T-helper 2 cell treated with Interferon-gamma antibody and Interleukin-4, amounts not matched to agents 5 μg/mL and 100 μg/mL, for 36 hours (primary cell): Measurements from ENCODE around the gene TSHZ2.

Source experiments
- DNase-seq: peaks from one replicate; pipeline ENCODE4 v3.0.0; 2021; ENCODE audit warnings: low spot score
- H3K27ac Mint-ChIP-seq: one replicate; pipeline ENCODE4 v1.8.0; 2021; ENCODE audit warnings: mild to moderate bottlenecking, mixed read lengths
- H3K27me3 Mint-ChIP-seq: one replicate; pipeline ENCODE4 v1.8.0; 2021; ENCODE audit warnings: low read depth, mixed read lengths
- H3K36me3 Mint-ChIP-seq: one replicate; pipeline ENCODE4 v1.8.0; 2021; ENCODE audit warnings: low read depth, mixed read lengths
- H3K4me1 Mint-ChIP-seq: one replicate; pipeline ENCODE4 v1.8.0; 2021; ENCODE audit warnings: low read depth, mixed read lengths
- H3K4me3 Mint-ChIP-seq: one replicate; pipeline ENCODE4 v1.8.0; 2022; ENCODE audit warnings: mild to moderate bottlenecking, moderate library complexity, mixed read lengths
- H3K9me3 Mint-ChIP-seq: one replicate; pipeline ENCODE4 v1.8.0; 2021; ENCODE audit warnings: mixed read lengths

Gene TSHZ2

GRCh38 chr20:52974179-52974594 is 2.0 kb downstream of the TSHZ2 start:
- Mint-ChIP-seq H3K4me1 (peaks cover 32% of the 10 kb centered on the region), H3K9me3 (no peaks in the 10 kb centered on the region), H3K36me3 (peaks cover 2% of the 10 kb centered on the region), H3K4me3 (peak overlapping the region; percentile 98), H3K27ac (peak overlapping the region; percentile 86), H3K27me3 (peaks cover 22% of the 10 kb centered on the region)
- peak; percentile 44 for DNase-seq

DNA sequence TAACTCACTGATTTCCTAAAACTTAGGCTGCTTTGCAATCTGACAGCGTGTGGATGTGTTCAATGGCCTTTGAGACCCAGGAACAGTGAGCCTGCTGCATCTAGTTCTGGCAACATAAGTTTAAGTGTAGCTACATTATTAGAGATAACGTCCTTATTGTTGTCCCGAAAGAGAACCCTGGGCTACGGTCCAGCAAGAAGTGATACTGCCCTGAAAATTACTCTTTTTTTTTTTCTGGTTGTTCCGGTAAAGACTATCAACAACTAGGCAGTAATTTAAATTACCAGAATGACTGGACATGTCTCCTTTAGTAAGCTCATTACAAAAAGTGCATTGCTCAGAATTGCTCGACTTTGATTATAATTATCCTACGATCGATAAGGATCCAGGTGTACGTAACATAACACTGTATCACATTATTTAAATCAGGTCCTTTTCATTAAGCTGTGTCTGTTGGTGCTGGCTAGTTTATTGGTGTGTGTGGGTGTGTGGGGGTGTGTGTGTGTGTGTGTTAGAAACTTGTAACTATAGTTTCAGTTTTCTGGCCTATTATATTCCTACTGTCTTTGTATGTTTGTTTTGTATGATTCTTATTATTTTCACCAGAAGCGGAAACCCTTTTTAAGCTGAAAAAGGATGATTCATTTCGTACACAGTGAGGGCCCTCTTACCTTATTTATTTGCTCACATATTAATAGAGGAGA is 3.0 kb downstream of the TSHZ2 start:
- Mint-ChIP-seq H3K36me3 (peaks cover 2% of the 10 kb centered on the region), H3K27me3 (peaks cover 18% of the 10 kb centered on the region), H3K4me3 (peak overlapping the region; percentile 98), H3K4me1 (peaks cover 39% of the 10 kb centered on the region), H3K27ac (peak overlapping the region; percentile 86), H3K9me3 (no peaks in the 10 kb centered on the region)
- no peak for DNase-seq

DNA sequence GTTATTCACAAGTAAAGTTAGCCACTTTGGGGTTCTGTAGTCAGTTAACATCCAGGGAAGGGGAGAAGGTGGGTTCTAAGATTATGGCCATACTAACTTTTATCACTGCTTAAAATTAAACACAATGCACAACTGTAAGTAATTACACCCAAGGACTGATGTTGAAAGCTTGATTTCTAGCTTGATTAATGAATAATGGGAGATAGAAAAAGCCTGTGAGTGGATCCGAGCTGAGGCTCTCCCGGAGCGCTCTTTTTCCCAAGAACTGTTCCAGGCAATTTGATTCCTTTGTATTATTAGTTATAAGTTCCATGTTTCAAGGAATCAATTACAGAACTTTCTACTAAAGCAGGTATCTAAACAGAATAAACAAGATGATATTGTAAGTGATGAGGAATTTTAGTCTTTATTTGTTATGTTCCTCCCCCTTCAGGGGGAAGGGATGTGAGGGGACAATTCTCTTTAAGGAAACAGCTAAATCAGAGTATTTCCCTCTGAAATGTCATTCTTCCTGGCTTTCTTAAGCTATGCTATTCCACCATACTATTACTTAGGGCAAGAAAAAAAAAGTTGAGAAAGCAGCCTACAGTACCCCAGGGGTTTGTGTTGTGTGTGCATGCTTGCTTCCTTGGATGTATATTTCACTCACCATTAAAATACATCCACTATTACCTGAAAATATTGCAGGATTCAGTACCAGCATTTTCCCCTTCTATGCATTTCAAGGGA is 3.8 kb downstream of the TSHZ2 start:
- H3K27ac Mint-ChIP-seq = peak overlapping the region; percentile 86

GRCh38 chr20:52978851-52979250 is 6.7 kb downstream of the TSHZ2 start:
- DNase-seq = no peak
- Mint-ChIP-seq H3K4me3 (peak overlapping the region; percentile 21), H3K36me3 (no peaks in the 10 kb centered on the region), H3K27ac (no peak overlapping the region), H3K4me1 (peaks cover 34% of the 10 kb centered on the region), H3K27me3 (no peaks in the 10 kb centered on the region), H3K9me3 (no peaks in the 10 kb centered on the region)

More for the DNA sequence above, 3.8 kb downstream of the TSHZ2 start:
- H3K36me3 Mint-ChIP-seq = peaks cover 2% of the 10 kb centered on the region
- no peaks in the 10 kb centered on the region for H3K9me3 Mint-ChIP-seq
- peaks cover 39% of the 10 kb centered on the region for H3K4me1 Mint-ChIP-seq
- no peak for DNase-seq
- peak overlapping the region; percentile 98 for H3K4me3 Mint-ChIP-seq
- H3K27me3 Mint-ChIP-seq = peaks cover 17% of the 10 kb centered on the region

- Mint-ChIP-seq H3K27ac (no peak overlapping the region), H3K36me3 (no peaks in the 10 kb centered on the region), H3K27me3 (no peaks in the 10 kb centered on the region), H3K4me1 (peaks cover 25% of the 10 kb centered on the region), H3K4me3 (no peak overlapping the region), H3K9me3 (no peaks in the 10 kb centered on the region)
- no peak for DNase-seq
Measured at GRCh38 chr20:52981051-52981450, 8.9 kb downstream of the TSHZ2 start.

DNA sequence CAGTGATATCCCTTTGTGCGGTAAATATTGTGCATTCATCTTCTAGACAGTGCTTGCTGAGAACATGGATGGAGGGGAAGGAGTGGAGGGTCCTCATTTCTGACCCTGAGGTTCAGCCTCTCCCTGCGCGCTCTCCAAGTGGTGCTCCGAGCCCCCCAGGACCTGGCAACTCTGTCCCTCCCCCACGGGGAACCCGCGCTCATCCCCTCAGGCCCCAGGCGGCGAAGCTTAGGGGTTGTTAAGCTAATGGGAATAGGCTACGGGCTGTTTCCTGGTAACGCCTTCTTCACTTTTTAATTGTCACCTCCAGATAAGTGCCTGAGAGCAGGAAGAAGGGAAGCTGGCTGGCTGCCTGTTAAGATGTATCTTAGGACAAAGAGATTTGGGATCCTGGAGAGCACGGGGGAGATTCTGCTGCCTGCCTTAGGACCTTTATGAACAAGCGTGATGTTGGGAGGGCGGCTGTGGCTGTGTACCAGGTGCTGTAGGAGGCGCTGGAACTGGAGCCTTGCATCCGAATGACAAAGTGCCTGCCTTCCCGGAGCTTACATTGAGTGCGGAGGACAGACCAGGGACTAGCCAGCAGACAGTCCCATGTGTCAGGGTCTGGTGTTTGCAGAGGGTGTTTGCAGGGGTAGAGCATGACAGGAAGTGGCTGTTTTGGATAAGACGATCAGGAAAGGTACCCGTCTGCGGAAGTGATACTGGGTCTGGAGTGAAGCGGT is 11.7 kb downstream of the TSHZ2 start:
- DNase-seq = no peak
- Mint-ChIP-seq H3K27me3 (no peaks in the 10 kb centered on the region), H3K36me3 (no peaks in the 10 kb centered on the region), H3K4me1 (peaks cover 14% of the 10 kb centered on the region), H3K9me3 (no peaks in the 10 kb centered on the region), H3K27ac (peak overlapping the region; percentile 66), H3K4me3 (peak overlapping the region; percentile 65)

GRCh38 chr20:52984451-52984810 is 12.3 kb downstream of the TSHZ2 start:
- Mint-ChIP-seq H3K36me3 (no peaks in the 10 kb centered on the region), H3K27ac (peak overlapping the region; percentile 66), H3K4me1 (peaks cover 10% of the 10 kb centered on the region), H3K4me3 (peak overlapping the region; percentile 65), H3K9me3 (no peaks in the 10 kb centered on the region), H3K27me3 (no peaks in the 10 kb centered on the region)
- no peak for DNase-seq

- Mint-ChIP-seq H3K27ac (no peak overlapping the region), H3K9me3 (no peaks in the 10 kb centered on the region), H3K36me3 (no peaks in the 10 kb centered on the region), H3K27me3 (no peaks in the 10 kb centered on the region), H3K4me3 (no peak overlapping the region), H3K4me1 (peaks cover 5% of the 10 kb centered on the region)
- no peak for DNase-seq
Measured at GRCh38 chr20:52985687-52986086, 13.5 kb downstream of the TSHZ2 start.

DNA sequence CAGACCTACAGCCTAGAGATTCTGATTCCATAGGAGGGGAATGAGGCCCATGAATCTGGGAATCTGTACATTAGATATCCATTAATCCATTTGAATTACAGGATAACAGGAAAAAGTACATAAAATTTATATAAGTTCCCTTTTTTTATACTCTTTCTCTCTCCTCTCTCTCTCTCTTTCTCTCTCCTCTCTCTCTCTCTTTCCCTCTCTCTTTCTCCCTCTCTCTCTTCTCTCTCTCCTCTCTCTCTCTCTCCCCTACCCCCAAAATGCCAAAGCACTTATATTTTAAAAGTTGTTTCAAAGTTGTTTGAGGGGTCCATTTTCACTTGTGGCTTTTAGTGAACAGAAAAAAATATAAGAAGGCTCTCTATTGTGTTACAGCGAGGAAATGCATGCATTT is 15.1 kb downstream of the TSHZ2 start:
- Mint-ChIP-seq H3K36me3 (no peaks in the 10 kb centered on the region), H3K4me1 (peaks cover 5% of the 10 kb centered on the region), H3K27me3 (no peaks in the 10 kb centered on the region), H3K4me3 (no peak overlapping the region), H3K27ac (no peak overlapping the region), H3K9me3 (no peaks in the 10 kb centered on the region)
- DNase-seq = no peak

DNA sequence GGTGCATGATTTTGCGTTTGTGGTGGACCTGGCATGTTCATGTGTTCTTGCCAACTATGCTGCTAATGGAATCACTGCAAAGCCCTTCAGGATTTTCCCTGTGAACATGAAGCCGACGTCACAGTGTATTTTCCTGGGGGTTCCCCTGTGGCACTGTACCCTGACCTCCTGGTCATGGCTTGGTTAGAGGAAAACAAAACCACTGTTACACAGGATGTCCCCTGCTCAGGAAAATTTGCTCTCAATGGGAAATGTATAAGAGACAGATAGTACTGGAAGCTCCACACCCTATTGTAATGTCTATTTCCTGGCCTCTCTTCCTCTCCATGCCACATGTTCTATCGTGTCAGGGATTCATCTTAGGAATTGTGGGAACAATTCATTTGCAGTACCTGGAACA is 19.7 kb downstream of the TSHZ2 start:
- Mint-ChIP-seq H3K27me3 (no peaks in the 10 kb centered on the region), H3K4me1 (no peaks in the 10 kb centered on the region), H3K27ac (no peak overlapping the region), H3K4me3 (no peak overlapping the region), H3K9me3 (no peaks in the 10 kb centered on the region), H3K36me3 (no peaks in the 10 kb centered on the region)
- no peak for DNase-seq

DNA sequence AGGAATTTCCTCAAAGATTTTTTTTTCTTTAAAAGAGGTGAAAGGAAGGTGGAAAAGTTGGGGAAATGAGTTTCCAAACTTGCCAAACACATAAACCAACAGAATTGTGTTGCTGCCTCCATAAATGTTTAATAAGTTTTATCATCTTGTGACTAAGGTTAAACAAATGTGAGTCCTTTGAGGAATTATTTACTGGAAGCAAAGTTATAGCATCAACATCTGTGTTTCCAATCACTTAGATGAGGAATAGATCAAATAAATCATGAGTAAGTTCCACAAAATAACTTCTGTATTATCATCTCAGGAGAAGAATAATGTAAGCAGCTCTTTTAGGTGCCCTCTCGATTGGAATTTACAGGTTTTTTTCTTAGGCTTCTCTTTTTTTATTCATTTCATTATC is 20.5 kb downstream of the TSHZ2 start:
- Mint-ChIP-seq H3K27ac (no peak overlapping the region), H3K36me3 (no peaks in the 10 kb centered on the region)

DNA sequence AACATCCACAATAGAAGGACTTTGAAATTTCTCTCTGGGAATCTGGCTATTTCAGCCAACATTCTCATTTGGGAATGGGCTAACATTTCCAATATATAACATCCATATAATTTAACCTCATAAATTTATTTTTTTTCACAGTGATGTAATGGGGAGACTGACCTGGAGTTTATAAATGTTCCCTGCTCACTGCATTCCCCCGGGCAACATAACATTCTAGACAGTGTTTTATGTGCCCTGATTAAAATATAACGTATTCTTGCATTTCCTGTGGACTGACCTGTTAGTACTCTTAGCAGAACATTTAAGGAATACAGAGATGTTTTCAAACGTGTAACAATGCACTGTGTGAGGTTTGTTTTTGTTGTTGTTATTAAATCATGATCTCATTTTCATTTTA is 20.9 kb downstream of the TSHZ2 start:
- Mint-ChIP-seq H3K27me3 (no peaks in the 10 kb centered on the region), H3K9me3 (no peaks in the 10 kb centered on the region), H3K4me3 (no peak overlapping the region), H3K4me1 (no peaks in the 10 kb centered on the region), H3K36me3 (no peaks in the 10 kb centered on the region), H3K27ac (no peak overlapping the region)
- DNase-seq = no peak

More for the DNA sequence above, 20.5 kb downstream of the TSHZ2 start:
- Mint-ChIP-seq H3K4me1 (no peaks in the 10 kb centered on the region), H3K27me3 (no peaks in the 10 kb centered on the region), H3K4me3 (no peak overlapping the region), H3K9me3 (no peaks in the 10 kb centered on the region)
- DNase-seq = no peak

DNA sequence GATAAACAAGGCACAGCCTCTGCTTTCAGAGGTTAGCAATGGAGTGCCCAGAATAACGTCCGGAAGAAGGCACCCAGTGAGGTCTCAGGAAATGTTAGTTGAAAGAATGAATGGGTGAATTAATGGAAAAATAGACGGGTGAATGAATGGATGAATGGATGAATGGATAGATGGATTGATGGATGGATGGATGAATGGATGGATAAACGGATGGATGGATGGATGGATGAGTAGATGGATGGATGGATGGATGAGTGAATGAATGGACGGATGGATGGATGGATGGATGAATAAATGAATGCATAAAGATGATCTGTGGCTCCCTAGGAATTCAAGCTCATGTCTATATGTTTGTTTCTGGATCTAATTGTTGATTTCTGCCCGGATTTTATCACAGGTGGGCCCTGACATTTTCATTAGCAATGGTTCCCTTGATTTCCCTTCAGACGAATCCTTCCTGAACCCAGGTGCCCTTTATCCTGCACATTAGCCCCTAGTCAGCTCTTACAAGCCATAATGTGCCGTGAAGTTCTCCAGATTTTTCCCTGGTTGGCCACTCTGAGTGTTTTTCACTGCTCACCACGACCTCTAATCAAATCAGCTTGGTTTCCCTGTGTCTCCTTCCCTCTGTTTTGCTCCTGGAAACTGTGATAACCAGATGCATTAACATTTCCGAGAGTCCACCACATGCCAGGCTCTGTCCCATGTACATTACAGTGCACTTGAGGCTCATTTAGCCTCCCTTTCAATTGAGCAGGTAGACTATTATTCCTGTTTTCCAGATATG is 22.2 kb downstream of the TSHZ2 start:
- Mint-ChIP-seq H3K27me3 (no peaks in the 10 kb centered on the region), H3K36me3 (no peaks in the 10 kb centered on the region), H3K4me1 (no peaks in the 10 kb centered on the region), H3K9me3 (no peaks in the 10 kb centered on the region), H3K4me3 (no peak overlapping the region), H3K27ac (no peak overlapping the region)
- DNase-seq = no peak
